ENCODE results near the gene PTBP1. TPM values are rescaled to one million over a fixed set of nuclear protein-coding genes. Genes with fewer than 3 reads are reported as not detected.

The PTBP1 gene
- 202 to 210 TPM (median 205 TPM) in 5 replicates for total RNA-seq (2022; extraction: Qiagen RNA extraction)

GRCh38 chr19:796692-797527 is at the start of gene PTBP1:
Gene PTBP1, plus strand, starts transcription at chr19:797452. Its CDS starts 46 bp downstream, at chr19:797498.

DNA sequence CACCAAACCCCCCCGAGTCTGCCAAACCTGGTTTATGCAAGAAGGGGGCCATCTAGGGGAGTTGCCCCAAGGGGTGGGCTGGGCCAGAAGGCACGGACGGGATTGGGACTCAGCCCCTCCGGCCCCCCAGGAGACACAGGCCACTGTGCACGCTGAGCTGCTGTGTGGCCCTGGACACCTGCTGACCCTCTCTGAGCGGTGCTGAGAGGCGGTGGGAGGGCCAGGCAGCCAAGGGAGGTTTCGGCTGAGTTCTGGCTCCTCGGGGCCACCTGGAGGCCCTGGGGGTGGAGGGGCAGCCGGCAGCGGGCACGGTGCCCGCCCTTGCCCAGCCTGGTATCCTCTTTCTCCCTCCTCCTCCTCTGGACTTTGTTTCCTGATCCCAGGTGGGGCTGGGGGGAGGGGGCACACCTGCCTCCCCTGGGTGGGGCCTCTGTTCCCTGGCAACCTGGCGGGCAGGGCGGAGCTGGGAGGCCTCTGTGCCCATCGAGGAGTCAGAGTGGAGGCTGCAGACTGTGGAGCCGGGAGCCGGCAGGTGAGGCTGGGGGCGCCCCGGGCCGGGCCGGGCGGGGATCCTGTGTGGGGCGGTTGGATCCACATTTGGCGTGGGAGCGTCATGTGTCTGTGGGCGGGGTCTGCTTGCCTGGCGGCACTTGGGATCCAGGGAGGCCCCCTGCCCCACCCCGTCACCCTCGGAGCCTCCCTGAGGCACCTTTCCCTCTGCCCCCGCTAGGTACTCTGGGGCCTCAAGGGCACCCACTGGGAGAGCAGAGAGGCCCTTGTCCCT is 46.4 kb upstream of the PTBP1 start, which contains the start of gene MISP:
Gene MISP, plus strand, starts transcription at position 473 of the 784 bp plus-strand sequence. CDS start 5,835 bp downstream, outside the sequence.

GRCh38 chr19:821825-822503 is 24.7 kb downstream of the PTBP1 start, which contains the start of gene PLPPR3:
Gene PLPPR3, minus strand, starts transcription at chr19:821955. Its CDS starts 396 bp downstream, at chr19:821559.

DNA sequence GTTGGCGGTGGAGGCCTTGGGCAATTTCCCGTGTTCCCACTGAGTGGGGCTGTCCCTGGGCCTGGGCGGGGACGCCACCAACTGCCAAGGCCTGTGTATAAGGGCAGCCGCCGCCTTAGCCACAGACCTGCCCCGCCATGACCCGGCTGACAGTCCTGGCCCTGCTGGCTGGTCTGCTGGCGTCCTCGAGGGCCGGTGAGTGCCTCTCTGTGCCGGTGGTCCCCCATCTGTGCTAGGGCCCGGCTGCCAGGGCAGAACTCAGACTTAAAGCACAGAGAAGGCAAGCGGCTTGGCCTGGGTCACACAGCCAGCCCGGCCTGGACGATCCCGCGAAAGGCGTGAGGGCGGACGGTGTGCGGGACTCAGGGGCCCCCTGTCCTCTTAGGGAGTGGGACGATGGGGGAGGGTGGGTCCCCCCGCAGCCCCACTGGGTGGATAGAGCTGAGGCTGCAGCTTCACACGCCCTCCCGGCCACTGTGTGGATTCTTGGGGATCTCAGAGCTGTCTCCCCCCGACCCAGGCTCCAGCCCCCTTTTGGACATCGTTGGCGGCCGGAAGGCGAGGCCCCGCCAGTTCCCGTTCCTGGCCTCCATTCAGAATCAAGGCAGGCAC is 30.6 kb downstream of the PTBP1 start, which contains the start of gene AZU1:
Gene AZU1, plus strand, starts transcription at position 128 of the 612 bp plus-strand sequence. Its CDS starts 10 bp downstream, at position 138.

DNA sequence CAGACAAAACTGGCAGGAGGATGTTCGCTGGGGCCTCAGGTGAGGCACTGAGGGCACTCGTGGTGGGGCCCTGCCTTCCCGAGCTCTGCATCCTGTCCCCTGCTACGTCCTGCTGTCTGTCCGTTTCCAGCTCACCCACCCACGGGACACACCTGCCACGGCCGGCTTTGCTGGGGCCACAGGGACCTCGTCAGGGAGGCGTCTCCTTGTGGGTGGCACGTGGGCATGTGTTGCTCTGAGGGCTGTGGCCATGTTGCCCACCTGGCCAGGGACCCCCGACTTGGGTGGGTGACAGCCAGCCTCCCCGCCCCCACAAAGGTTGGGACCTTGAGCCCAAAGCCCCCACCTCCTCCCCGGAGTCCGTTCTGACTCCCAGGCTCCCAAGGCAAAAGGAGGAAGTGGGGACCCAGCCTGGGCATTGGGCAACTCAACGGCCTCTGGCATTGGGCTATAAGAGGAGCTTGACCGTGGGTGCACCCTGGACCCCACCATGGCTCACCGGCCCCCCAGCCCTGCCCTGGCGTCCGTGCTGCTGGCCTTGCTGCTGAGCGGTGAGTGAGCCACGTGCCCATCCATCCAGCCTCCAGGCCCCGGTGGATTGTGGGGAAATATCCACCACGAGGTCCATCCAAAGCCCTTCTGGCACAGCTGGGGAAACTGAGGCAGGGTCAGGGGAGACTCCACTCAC is 43.4 kb downstream of the PTBP1 start, which contains the start of gene PRTN3:
Gene PRTN3, plus strand, starts transcription at position 481 of the 688 bp plus-strand sequence. Its CDS starts 10 bp downstream, at position 491.

GRCh38 chr19:852136-853013 is 55.1 kb downstream of the PTBP1 start, which contains the start of gene ELANE:
Gene ELANE, plus strand, starts transcription at chr19:852303. Its CDS starts 26 bp downstream, at chr19:852329.

GRCh38 chr19:858868-859843 is 61.9 kb downstream of the PTBP1 start, which contains the start of gene CFD:
Gene CFD, plus strand, starts transcription at chr19:859664. Its CDS starts 26 bp downstream, at chr19:859690.

Other genes with a start within 250 kb of the PTBP1 start
- 634 to 727 TPM (median 703 TPM) in 5 replicates for gene BSG, start 224.9 kb upstream of the PTBP1 start, total RNA-seq (2022; extraction: Qiagen RNA extraction)
- 25.9 to 39.7 TPM (median 37.5 TPM) in 5 replicates for gene HCN2, start 207.6 kb upstream of the PTBP1 start, total RNA-seq (2022; extraction: Qiagen RNA extraction)
- gene POLRMT, start 163.9 kb upstream of the PTBP1 start, total RNA-seq (2022; extraction: Qiagen RNA extraction): 69.5 to 94.1 TPM (median 92.9 TPM) in 5 replicates
- gene FGF22, start 157.6 kb upstream of the PTBP1 start, total RNA-seq (2022; extraction: Qiagen RNA extraction): 0.28 to 0.77 TPM (median 0.72 TPM) in 5 replicates
- 52.1 to 76.4 TPM (median 74.4 TPM) in 5 replicates for gene RNF126, start 134.2 kb upstream of the PTBP1 start, total RNA-seq (2022; extraction: Qiagen RNA extraction)
- gene FSTL3, start 121.1 kb upstream of the PTBP1 start, total RNA-seq (2022; extraction: Qiagen RNA extraction): 190 to 250 TPM (median 228 TPM) in 5 replicates
- 0.18 to 0.23 TPM in 2 of 5 replicates, not detected in the others for gene PRSS57, start 102.0 kb upstream of the PTBP1 start, total RNA-seq (2022; extraction: Qiagen RNA extraction)
- gene PALM, start 88.5 kb upstream of the PTBP1 start, total RNA-seq (2022; extraction: Qiagen RNA extraction): 11.0 to 15.7 TPM (median 14.8 TPM) in 5 replicates
- 66.4 to 87.9 TPM (median 83.2 TPM) in 5 replicates for gene MISP, start 46.3 kb upstream of the PTBP1 start, total RNA-seq (2022; extraction: Qiagen RNA extraction)
- 1.9 to 5.5 TPM (median 4.8 TPM) in 5 replicates for gene PLPPR3, start 24.5 kb downstream of the PTBP1 start, total RNA-seq (2022; extraction: Qiagen RNA extraction)
- gene AZU1, start 30.4 kb downstream of the PTBP1 start, total RNA-seq (2022; extraction: Qiagen RNA extraction): 0.07 to 0.28 TPM (median 0.20 TPM) in 5 replicates
- gene PRTN3, start 43.5 kb downstream of the PTBP1 start, total RNA-seq (2022; extraction: Qiagen RNA extraction): 0.13 to 0.42 TPM (median 0.30 TPM) in 5 replicates
- not detected in 5 replicates for gene ELANE, start 54.9 kb downstream of the PTBP1 start, total RNA-seq (2022; extraction: Qiagen RNA extraction)
- gene CFD, start 62.2 kb downstream of the PTBP1 start, total RNA-seq (2022; extraction: Qiagen RNA extraction): 10.4 to 27.5 TPM (median 22.2 TPM) in 5 replicates
- 11.6 to 25.0 TPM (median 22.0 TPM) in 5 replicates for gene MED16, start 95.7 kb downstream of the PTBP1 start, total RNA-seq (2022; extraction: Qiagen RNA extraction)
- gene RNU6-9, start 96.0 kb downstream of the PTBP1 start, total RNA-seq (2022; extraction: Qiagen RNA extraction): not detected in 5 replicates
- 25.9 to 43.5 TPM (median 37.1 TPM) in 5 replicates for gene R3HDM4, start 115.8 kb downstream of the PTBP1 start, total RNA-seq (2022; extraction: Qiagen RNA extraction)
- gene KISS1R, start 119.9 kb downstream of the PTBP1 start, total RNA-seq (2022; extraction: Qiagen RNA extraction): 0.31 to 0.65 TPM (median 0.54 TPM) in 4 of 5 replicates, not detected in the other
- 3.2 to 5.3 TPM (median 5.3 TPM) in 5 replicates for gene ARID3A, start 128.6 kb downstream of the PTBP1 start, total RNA-seq (2022; extraction: Qiagen RNA extraction)
- gene WDR18, start 186.9 kb downstream of the PTBP1 start, total RNA-seq (2022; extraction: Qiagen RNA extraction): 40.8 to 72.1 TPM (median 67.5 TPM) in 5 replicates
- 1.8 to 5.0 TPM (median 2.5 TPM) in 5 replicates for gene GRIN3B, start 203.0 kb downstream of the PTBP1 start, total RNA-seq (2022; extraction: Qiagen RNA extraction)
- 71.4 to 134 TPM (median 123 TPM) in 5 replicates for gene TMEM259, start 223.7 kb downstream of the PTBP1 start, total RNA-seq (2022; extraction: Qiagen RNA extraction)
- not detected in 5 replicates for gene RNU6-2, start 224.1 kb downstream of the PTBP1 start, total RNA-seq (2022; extraction: Qiagen RNA extraction)
- gene CNN2, start 229.2 kb downstream of the PTBP1 start, total RNA-seq (2022; extraction: Qiagen RNA extraction): 66.3 to 85.2 TPM (median 76.4 TPM) in 5 replicates
- gene ABCA7, start 242.7 kb downstream of the PTBP1 start, total RNA-seq (2022; extraction: Qiagen RNA extraction): 8.7 to 16.2 TPM (median 12.6 TPM) in 5 replicates